ENCODE results near the gene ABCG4.

ABCG4 gene

DNA sequence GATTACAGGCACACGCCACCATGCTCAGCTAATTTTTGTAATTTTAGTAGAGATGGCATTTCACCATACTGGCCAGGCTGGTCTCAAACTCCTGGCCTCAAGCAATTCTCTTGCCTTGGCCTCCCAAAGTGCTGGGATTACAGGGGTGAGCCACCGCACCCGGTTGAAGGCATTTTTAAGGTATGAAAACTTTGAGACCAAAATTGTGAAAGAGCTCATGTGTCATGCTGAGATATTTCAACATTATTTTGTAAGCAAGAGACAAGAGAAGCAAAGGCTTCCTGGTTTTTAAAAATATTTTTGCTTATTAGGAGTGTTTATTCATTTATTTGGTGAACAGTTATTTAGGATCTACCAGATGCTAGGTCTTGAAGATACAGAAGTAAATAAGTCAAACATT lies 43.3 kb downstream of the ABCG4 start:
- Histone ChIP-seq H3K79me2 (ENCODE audit: control insufficient read depth, low read length) (no peaks in the 10 kb centered on the region), H3K9me3 (ENCODE audit: control insufficient read depth, insufficient read depth, low read length) (no peaks in the 10 kb centered on the region), H3K27ac (ENCODE audit: low read depth, low read length) (no peak overlapping the region), H3K4me3 (ENCODE audit: low read length) (no peak overlapping the region), H3K9me2 (replicated peaks; ENCODE audit: control insufficient read depth, low read length) (no peaks in the 10 kb centered on the region), H3K27me3 (ENCODE audit: control insufficient read depth, low read length) (no peaks in the 10 kb centered on the region), H3K4me2 (ENCODE audit: low read length) (no peak overlapping the region), H3F3A (ENCODE audit: control insufficient read depth, insufficient read depth) (no peaks in the 10 kb centered on the region), H3K4me1 (ENCODE audit: control insufficient read depth, low read length) (peaks cover 17% of the 10 kb centered on the region), H3K36me3 (ENCODE audit: control insufficient read depth, low read length) (no peaks in the 10 kb centered on the region), H4K20me1 (ENCODE audit: control insufficient read depth, insufficient read depth, low read depth, low read length) (no peaks in the 10 kb centered on the region)
- TF ChIP-seq CTCF (IDR thresholded peaks at IDR 0.05; ENCODE audit: low read depth, low read length, poor library complexity, severe bottlenecking), result no peak
- no peak for TF ChIP-seq EZH2phosphoT487 (IDR thresholded peaks at IDR 0.05; ENCODE audit: borderline replicate concordance, low read length)

GRCh38 chr11:119193001-119193400 lies 44.1 kb downstream of the ABCG4 start:
- H3K9me2 ChIP-seq (replicated peaks; ENCODE audit: control insufficient read depth, low read length), result no peaks in the 10 kb centered on the region
- no peaks in the 10 kb centered on the region for H3F3A ChIP-seq (ENCODE audit: control insufficient read depth, insufficient read depth)
- TF ChIP-seq EZH2phosphoT487 (IDR thresholded peaks at IDR 0.05; ENCODE audit: borderline replicate concordance, low read length) (no peak), CTCF (IDR thresholded peaks at IDR 0.05; ENCODE audit: low read depth, low read length, poor library complexity, severe bottlenecking) (no peak)
- peaks cover 19% of the 10 kb centered on the region for H3K4me1 ChIP-seq (ENCODE audit: control insufficient read depth, low read length)
- H3K4me2 ChIP-seq (ENCODE audit: low read length), result no peak overlapping the region
- H4K20me1 ChIP-seq (ENCODE audit: control insufficient read depth, insufficient read depth, low read depth, low read length), result no peaks in the 10 kb centered on the region
- no peaks in the 10 kb centered on the region for H3K9me3 ChIP-seq (ENCODE audit: control insufficient read depth, insufficient read depth, low read length)
- H3K36me3 ChIP-seq (ENCODE audit: control insufficient read depth, low read length), result no peaks in the 10 kb centered on the region
- no peaks in the 10 kb centered on the region for H3K79me2 ChIP-seq (ENCODE audit: control insufficient read depth, low read length)
- no peaks in the 10 kb centered on the region for H3K27me3 ChIP-seq (ENCODE audit: control insufficient read depth, low read length)
- no peak overlapping the region for H3K27ac ChIP-seq (ENCODE audit: low read depth, low read length)
- no peak overlapping the region for H3K4me3 ChIP-seq (ENCODE audit: low read length)

DNA sequence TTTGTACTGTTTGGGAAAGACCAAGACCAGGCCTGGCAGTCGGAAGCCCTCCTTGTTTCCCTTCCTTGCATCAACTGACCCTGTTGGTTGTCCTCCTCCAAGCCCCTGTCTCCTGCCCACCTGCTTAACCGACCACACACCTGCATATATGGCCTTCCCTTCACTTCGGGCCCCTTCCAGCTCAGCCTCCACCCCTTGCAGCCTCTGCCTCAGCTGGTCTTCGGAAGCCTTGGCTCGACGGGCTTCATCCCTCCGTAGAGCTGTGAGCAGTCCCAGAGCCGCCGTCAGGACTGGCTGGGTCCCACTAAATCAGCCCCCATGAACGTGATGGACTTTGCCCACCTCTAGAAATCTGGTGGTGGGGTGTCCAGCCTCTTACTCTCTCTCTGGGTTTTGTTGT lies 44.8 kb downstream of the ABCG4 start:
- no peak for TF ChIP-seq EZH2phosphoT487 (IDR thresholded peaks at IDR 0.05; ENCODE audit: borderline replicate concordance, low read length)
- TF ChIP-seq CTCF (IDR thresholded peaks at IDR 0.05; ENCODE audit: low read depth, low read length, poor library complexity, severe bottlenecking), result no peak
- H3F3A ChIP-seq (ENCODE audit: control insufficient read depth, insufficient read depth), result no peaks in the 10 kb centered on the region
- no peak overlapping the region for H3K27ac ChIP-seq (ENCODE audit: low read depth, low read length)
- H3K9me2 ChIP-seq (replicated peaks; ENCODE audit: control insufficient read depth, low read length), result no peaks in the 10 kb centered on the region
- H3K36me3 ChIP-seq (ENCODE audit: control insufficient read depth, low read length), result no peaks in the 10 kb centered on the region
- peaks cover 19% of the 10 kb centered on the region for H3K4me1 ChIP-seq (ENCODE audit: control insufficient read depth, low read length)
- H3K4me3 ChIP-seq (ENCODE audit: low read length), result no peak overlapping the region
- H4K20me1 ChIP-seq (ENCODE audit: control insufficient read depth, insufficient read depth, low read depth, low read length), result no peaks in the 10 kb centered on the region
- H3K9me3 ChIP-seq (ENCODE audit: control insufficient read depth, insufficient read depth, low read length), result no peaks in the 10 kb centered on the region
- no peak overlapping the region for H3K4me2 ChIP-seq (ENCODE audit: low read length)
- H3K27me3 ChIP-seq (ENCODE audit: control insufficient read depth, low read length), result no peaks in the 10 kb centered on the region
- no peaks in the 10 kb centered on the region for H3K79me2 ChIP-seq (ENCODE audit: control insufficient read depth, low read length)

Measured in DOHH2 (cell line).